ENCODE measurements around the gene MINAR1. TPM values are rescaled to one million over a fixed set of nuclear protein-coding genes. Genes with fewer than 3 reads are reported as not detected.

MINAR1 gene
- total RNA-seq, 1 experiment from 2014 or later: 0.22 TPM

GRCh38 chr15:79475306-79475705, 43.2 kb downstream of the MINAR1 start:
- TF ChIP-seq CTCF (conservative IDR thresholded peaks at IDR 0.05) (no peak), EZH2 (IDR thresholded peaks at IDR 0.05; ENCODE audit: low read depth) (no peak)
- intact Hi-C loops (cut with micrococcal nuclease; ENCODE audit: unreplicated experiment): no loop called here
- no peaks in the 10 kb centered on the region for H3K79me2 ChIP-seq (ENCODE audit: low read depth)
- no peaks in the 10 kb centered on the region for H3K9me2 ChIP-seq (ENCODE audit: insufficient read depth)
- H2AFZ ChIP-seq: no peak overlapping the region
- no peak for DNase-seq
- H3K4me3 ChIP-seq: no peak overlapping the region
- H3K4me1 ChIP-seq (replicated peaks; ENCODE audit: insufficient read depth): no peaks in the 10 kb centered on the region
- no peak overlapping the region for H3K4me2 ChIP-seq
- no peaks in the 10 kb centered on the region for H3K27me3 ChIP-seq (ENCODE audit: insufficient read depth, low read depth)
- no peak overlapping the region for H3K27ac ChIP-seq
- no peaks in the 10 kb centered on the region for H3K9me3 ChIP-seq (ENCODE audit: insufficient read depth, low read depth)
- ChIA-PET CTCF (no interaction called here), POLR2A (ENCODE audit: unreplicated experiment) (no interaction called here)
- no peaks in the 10 kb centered on the region for H4K20me1 ChIP-seq (ENCODE audit: insufficient read depth)
- no peaks in the 10 kb centered on the region for H3F3A ChIP-seq (ENCODE audit: insufficient read depth, low read depth)
- no TSS peak for BruUV-seq (replicated peaks)
- no peaks in the 10 kb centered on the region for H3K36me3 ChIP-seq (ENCODE audit: low read depth)

- Histone ChIP-seq H3K36me3 (ENCODE audit: low read depth) (no peaks in the 10 kb centered on the region), H3K79me2 (ENCODE audit: low read depth) (no peaks in the 10 kb centered on the region), H3K4me2 (no peak overlapping the region), H3K9me2 (ENCODE audit: insufficient read depth) (no peaks in the 10 kb centered on the region), H3F3A (ENCODE audit: insufficient read depth, low read depth) (no peaks in the 10 kb centered on the region), H3K4me3 (no peak overlapping the region), H3K27ac (no peak overlapping the region), H3K9me3 (ENCODE audit: insufficient read depth, low read depth) (no peaks in the 10 kb centered on the region), H2AFZ (no peak overlapping the region), H3K27me3 (ENCODE audit: insufficient read depth, low read depth) (no peaks in the 10 kb centered on the region), H3K4me1 (replicated peaks; ENCODE audit: insufficient read depth) (no peaks in the 10 kb centered on the region), H4K20me1 (ENCODE audit: insufficient read depth) (no peaks in the 10 kb centered on the region)
- ChIA-PET CTCF (no interaction called here), POLR2A (ENCODE audit: unreplicated experiment) (no interaction called here)
- BruUV-seq (replicated peaks): no TSS peak
- DNase-seq: no peak
- intact Hi-C loops (cut with micrococcal nuclease; ENCODE audit: unreplicated experiment): no loop called here
- TF ChIP-seq EZH2 (IDR thresholded peaks at IDR 0.05; ENCODE audit: low read depth) (no peak), CTCF (conservative IDR thresholded peaks at IDR 0.05) (no peak)
Observed at GRCh38 chr15:79478108-79478507, 46.0 kb downstream of the MINAR1 start.

- Histone ChIP-seq H3K4me2 (no peak overlapping the region), H3K27ac (no peak overlapping the region), H4K20me1 (ENCODE audit: insufficient read depth) (no peaks in the 10 kb centered on the region), H3K4me1 (replicated peaks; ENCODE audit: insufficient read depth) (no peaks in the 10 kb centered on the region), H3K9me2 (ENCODE audit: insufficient read depth) (no peaks in the 10 kb centered on the region), H3K4me3 (no peak overlapping the region), H3K36me3 (ENCODE audit: low read depth) (no peaks in the 10 kb centered on the region), H3K79me2 (ENCODE audit: low read depth) (no peaks in the 10 kb centered on the region), H3K9me3 (ENCODE audit: insufficient read depth, low read depth) (no peaks in the 10 kb centered on the region), H2AFZ (no peak overlapping the region), H3F3A (ENCODE audit: insufficient read depth, low read depth) (no peaks in the 10 kb centered on the region), H3K27me3 (ENCODE audit: insufficient read depth, low read depth) (no peaks in the 10 kb centered on the region)
- ChIA-PET CTCF (no interaction called here), POLR2A (ENCODE audit: unreplicated experiment) (no interaction called here)
- no peak for TF ChIP-seq CTCF (conservative IDR thresholded peaks at IDR 0.05)
- TF ChIP-seq EZH2 (IDR thresholded peaks at IDR 0.05; ENCODE audit: low read depth): no peak
- no TSS peak for BruUV-seq (replicated peaks)
- intact Hi-C loops (cut with micrococcal nuclease; ENCODE audit: unreplicated experiment): no loop called here
- no peak for DNase-seq
Observed at GRCh38 chr15:79479616-79480015, 47.5 kb downstream of the MINAR1 start.
